Activated CD4-positive, alpha-beta T cell treated with anti-CD3 and anti-CD28 coated beads for 36 hours (primary cell): ENCODE results near the gene AKR1C8. TPM values are rescaled to one million over a fixed set of nuclear protein-coding genes. Genes with fewer than 3 reads are reported as not detected.
"Not testable (repeated sequence)": the region's sequence is repeated elsewhere in the genome, so short reads cannot be mapped to it uniquely, and the experiment has no call there.

ENCODE experiments used
- ATAC-seq: fragments of 200-7000 bp; cut with Tn5 transposase; one replicate; pipeline ENCODE4 v1.10.0; 2021; ENCODE audit warnings: mild to moderate bottlenecking, moderate library complexity
- CTCF ChIA-PET: fragments of 350-600 bp; sonication (Branson Sonifier 250); formaldehyde crosslinking; loops from one replicate; lab custom pipeline; 2021; ENCODE audit warnings: antibody characterized with exemption; lab: Charles Lee
- POLR2A ChIA-PET: fragments of 350-600 bp; sonication (Branson Sonifier 250); formaldehyde crosslinking; loops from one replicate; lab custom pipeline; 2021; ENCODE audit warnings: antibody characterized with exemption, inconsistent platforms; lab: Charles Lee
- DNase-seq: peaks from one replicate; pipeline ENCODE4 v3.0.0-alpha.2; 2020
- H3K27ac Mint-ChIP-seq: one replicate; pipeline ENCODE4 v1.8.0; 2021; ENCODE audit warnings: mixed read lengths
- H3K27me3 Mint-ChIP-seq: one replicate; pipeline ENCODE4 v1.8.0; 2021; ENCODE audit warnings: mixed read lengths
- H3K36me3 Mint-ChIP-seq: one replicate; pipeline ENCODE4 v1.8.0; 2021; ENCODE audit warnings: low read depth, mixed read lengths
- H3K4me1 Mint-ChIP-seq: one replicate; pipeline ENCODE4 v1.8.0; 2021; ENCODE audit warnings: mixed read lengths
- H3K4me3 Mint-ChIP-seq: one replicate; pipeline ENCODE4 v1.8.0; 2021; ENCODE audit warnings: mild to moderate bottlenecking, moderate library complexity, mixed read lengths
- H3K9me3 Mint-ChIP-seq: one replicate; pipeline ENCODE4 v1.8.0; 2021; ENCODE audit warnings: low read depth, mixed read lengths
- intact Hi-C, 2 experiments: fragments of 100-400 bp; cut with DNase I in 1 of 2; cut with micrococcal nuclease in 1 of 2; formaldehyde crosslinking; loops; one replicate each; pipeline versions ENCODE4 v1.14.2 to v1.15.1; 2022 to 2024; cut with DNase I, micrococcal nuclease
- total RNA-seq, 2 experiments: library from RNA; stranded (reverse); gene quantifications; one replicate each; pipeline ENCODE4 v1.2.3, GENCODE V29; 2021

AKR1C8 gene
- total RNA-seq, 2 experiments from 2014 or later: not detected

- Mint-ChIP-seq H3K9me3 (peaks cover 26% of the 10 kb centered on the region), H3K4me3 (no peak overlapping the region), H3K36me3 (peaks cover 3% of the 10 kb centered on the region), H3K4me1 (no peaks in the 10 kb centered on the region), H3K27me3 (peaks cover 3% of the 10 kb centered on the region), H3K27ac (no peak overlapping the region)
- DNase-seq: no peak
- intact Hi-C loops: no loop called here
- CTCF ChIA-PET: no interaction called here
- POLR2A ChIA-PET: no interaction called here
- ATAC-seq: no peak
Observed at GRCh38 chr10:5136468-5137087, 48.4 kb downstream of the AKR1C8 start.

GRCh38 chr10:5135581-5135980 lies 49.4 kb downstream of the AKR1C8 start:
- intact Hi-C loops: no loop called here

DNA sequence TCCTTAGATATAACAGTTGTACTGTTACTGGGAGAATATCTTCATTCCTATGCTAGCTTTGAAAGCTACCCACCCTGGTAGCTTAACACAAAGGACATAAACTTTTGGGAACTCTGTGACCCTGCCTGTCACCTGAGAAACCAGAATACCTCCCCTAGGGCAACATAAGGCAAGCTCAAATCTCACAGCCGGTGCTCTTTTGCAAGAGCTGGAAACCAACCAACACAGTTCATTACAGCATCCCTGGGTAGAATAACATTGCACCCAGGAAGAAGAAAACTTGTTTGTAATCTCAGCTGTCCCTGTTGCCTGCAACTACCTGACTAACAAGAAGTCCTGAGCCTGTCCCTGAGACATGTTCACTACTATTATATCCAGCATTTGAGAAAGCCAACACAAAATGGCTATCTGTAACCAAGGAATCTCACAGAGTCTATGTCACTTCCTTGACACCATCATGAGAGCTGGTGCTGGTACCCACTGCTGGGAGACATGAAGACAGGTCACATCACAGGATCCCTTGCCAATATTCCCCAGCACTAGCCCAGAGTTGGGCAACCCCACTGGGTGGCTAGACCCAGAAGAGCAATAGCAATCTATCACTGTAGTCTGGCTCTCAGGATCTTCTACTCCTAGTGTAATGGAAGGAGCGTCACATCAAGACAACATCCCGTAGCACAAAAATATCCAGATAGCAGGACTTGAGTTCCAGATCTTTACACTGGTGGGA lies 59.5 kb downstream of the AKR1C8 start:
- Mint-ChIP-seq H3K36me3 (no peaks in the 10 kb centered on the region), H3K4me3 (no peak overlapping the region), H3K9me3 (peaks cover 4% of the 10 kb centered on the region), H3K4me1 (no peaks in the 10 kb centered on the region), H3K27ac (no peak overlapping the region), H3K27me3 (peaks cover 8% of the 10 kb centered on the region)
- POLR2A ChIA-PET: no interaction called here
- CTCF ChIA-PET: no interaction called here
- ATAC-seq (no peak), DNase-seq (no peak)
- intact Hi-C loops: no loop called here

More at GRCh38 chr10:5135581-5135980, 49.4 kb downstream of the AKR1C8 start:
- no peak for DNase-seq
- peaks cover 26% of the 10 kb centered on the region for H3K9me3 Mint-ChIP-seq
- H3K36me3 Mint-ChIP-seq: peaks cover 3% of the 10 kb centered on the region
- H3K4me3 Mint-ChIP-seq: no peak overlapping the region
- no peaks in the 10 kb centered on the region for H3K4me1 Mint-ChIP-seq
- H3K27me3 Mint-ChIP-seq: peaks cover 3% of the 10 kb centered on the region
- no peak for ATAC-seq
- POLR2A ChIA-PET: no interaction called here
- CTCF ChIA-PET: no interaction called here
- H3K27ac Mint-ChIP-seq: no peak overlapping the region

DNA sequence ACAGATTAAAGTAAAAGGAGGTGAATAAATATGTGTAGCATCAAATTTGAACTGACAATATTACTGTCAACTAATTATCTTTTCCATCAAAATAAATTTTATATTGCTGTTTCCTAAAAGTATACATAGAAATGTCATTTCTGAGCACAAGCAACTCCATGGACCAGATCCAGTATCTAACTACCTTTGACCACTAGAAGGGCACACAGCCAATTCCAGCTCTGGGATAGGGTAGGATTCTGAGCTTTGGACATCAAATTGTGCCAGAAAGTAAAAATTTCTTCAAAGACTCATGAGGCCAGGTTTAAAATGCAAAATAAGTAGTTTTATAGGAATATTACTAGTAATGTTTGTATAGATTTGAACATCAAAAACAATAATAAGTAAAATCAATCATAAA lies 61.1 kb downstream of the AKR1C8 start:
- intact Hi-C loops: no loop called here
- peaks cover 4% of the 10 kb centered on the region for H3K9me3 Mint-ChIP-seq
- DNase-seq: no peak
- peaks cover 7% of the 10 kb centered on the region for H3K27me3 Mint-ChIP-seq
- ChIA-PET POLR2A (no interaction called here), CTCF (no interaction called here)
- H3K27ac Mint-ChIP-seq: no peak overlapping the region
- H3K4me1 Mint-ChIP-seq: no peaks in the 10 kb centered on the region
- ATAC-seq: no peak
- H3K36me3 Mint-ChIP-seq: no peaks in the 10 kb centered on the region
- H3K4me3 Mint-ChIP-seq: no peak overlapping the region

DNA sequence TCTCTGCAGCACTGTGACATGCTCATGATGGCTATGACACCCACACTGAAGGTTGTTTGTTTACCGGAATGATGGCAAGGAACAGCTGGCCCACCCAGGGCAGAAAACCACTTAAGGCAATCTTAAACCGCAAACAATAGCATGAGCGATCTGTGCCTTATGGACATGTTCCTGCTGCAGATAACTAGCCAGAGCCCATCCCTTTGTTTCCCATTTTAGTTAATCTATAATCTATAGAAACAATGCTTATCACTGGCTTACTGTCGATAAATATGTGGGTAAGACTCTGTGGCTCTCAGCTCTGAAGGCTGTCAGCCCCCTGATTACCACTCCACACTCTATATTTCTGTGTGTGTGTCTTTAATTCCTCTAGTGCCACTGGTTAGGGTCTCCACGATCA lies 65.0 kb downstream of the AKR1C8 start:
- DNase-seq, intact Hi-C loops, H3K27ac Mint-ChIP-seq, POLR2A ChIA-PET, ATAC-seq, H3K36me3 Mint-ChIP-seq, H3K9me3 Mint-ChIP-seq, CTCF ChIA-PET, H3K27me3 Mint-ChIP-seq, H3K4me1 Mint-ChIP-seq, H3K4me3 Mint-ChIP-seq: not testable (repeated sequence)

DNA sequence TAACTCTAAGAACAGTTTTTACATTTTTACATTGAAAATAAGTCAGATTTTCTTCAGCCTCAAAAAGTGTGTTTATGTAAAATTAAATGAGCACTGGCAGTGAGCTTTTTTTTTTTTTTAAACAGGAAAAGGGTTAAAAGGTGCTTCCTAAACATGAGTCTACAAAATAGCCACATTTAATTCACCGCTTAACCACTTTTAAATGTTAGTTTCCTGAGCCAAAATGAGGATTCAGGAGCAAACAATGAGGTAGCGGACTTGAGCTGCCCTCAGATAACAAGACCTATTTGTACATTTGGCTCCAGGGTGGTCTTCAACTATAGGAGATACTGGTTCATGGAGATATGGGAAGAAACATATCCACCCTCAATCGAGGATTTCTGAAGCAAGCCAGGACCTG lies 67.9 kb downstream of the AKR1C8 start:
- DNase-seq: no peak

GRCh38 chr10:5116621-5117020 lies 68.3 kb downstream of the AKR1C8 start:
- DNase-seq: no peak
- Mint-ChIP-seq H3K27me3 (peaks cover 3% of the 10 kb centered on the region), H3K4me1 (no peaks in the 10 kb centered on the region), H3K27ac (no peak overlapping the region), H3K4me3 (no peak overlapping the region), H3K36me3 (no peaks in the 10 kb centered on the region), H3K9me3 (no peaks in the 10 kb centered on the region)
- intact Hi-C loops: no loop called here
- CTCF ChIA-PET: no interaction called here
- POLR2A ChIA-PET: no interaction called here
- ATAC-seq: no peak

More for the DNA sequence above, 67.9 kb downstream of the AKR1C8 start:
- intact Hi-C loops: no loop called here
- Mint-ChIP-seq H3K9me3 (no peaks in the 10 kb centered on the region), H3K36me3 (no peaks in the 10 kb centered on the region), H3K4me3 (no peak overlapping the region), H3K4me1 (no peaks in the 10 kb centered on the region), H3K27me3 (peaks cover 3% of the 10 kb centered on the region), H3K27ac (no peak overlapping the region)
- ChIA-PET CTCF (no interaction called here), POLR2A (no interaction called here)
- no peak for ATAC-seq

DNA sequence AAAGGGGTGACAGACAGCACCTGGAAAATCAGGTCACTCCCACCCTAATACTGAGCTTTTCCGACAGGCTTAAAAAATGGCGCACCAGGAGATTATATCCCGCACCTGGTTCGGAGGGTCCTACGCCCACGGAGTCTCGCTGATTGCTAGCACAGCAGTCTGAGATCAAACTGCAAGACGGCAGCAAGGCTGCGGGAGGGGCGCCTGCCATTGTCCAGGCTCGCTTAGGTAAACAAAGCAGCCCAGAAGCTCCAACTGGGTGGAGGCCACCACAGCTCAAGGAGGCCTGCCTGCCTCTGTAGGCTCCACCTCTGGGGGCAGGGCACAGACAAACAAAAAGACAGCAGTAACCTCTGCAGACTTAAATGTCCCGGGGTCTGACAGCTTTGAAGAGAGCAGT lies 75.1 kb downstream of the AKR1C8 start:
- H3K27me3 Mint-ChIP-seq, H3K9me3 Mint-ChIP-seq, POLR2A ChIA-PET, H3K27ac Mint-ChIP-seq, CTCF ChIA-PET, H3K4me3 Mint-ChIP-seq, H3K4me1 Mint-ChIP-seq, H3K36me3 Mint-ChIP-seq, intact Hi-C loops, DNase-seq, ATAC-seq: not testable (repeated sequence)

GRCh38 chr10:5108658-5109416 lies 76.1 kb downstream of the AKR1C8 start:
- ATAC-seq (no peak), DNase-seq (no peak)
- H3K9me3 Mint-ChIP-seq: no peaks in the 10 kb centered on the region
- no peaks in the 10 kb centered on the region for H3K36me3 Mint-ChIP-seq
- H3K4me3 Mint-ChIP-seq: no peak overlapping the region
- no peaks in the 10 kb centered on the region for H3K4me1 Mint-ChIP-seq
- ChIA-PET POLR2A (no interaction called here), CTCF (no interaction called here)
- intact Hi-C loops: no loop called here
- peaks cover 2% of the 10 kb centered on the region for H3K27me3 Mint-ChIP-seq
- H3K27ac Mint-ChIP-seq: no peak overlapping the region

- ChIA-PET CTCF (no interaction called here), POLR2A (no interaction called here)
- Mint-ChIP-seq H3K27me3 (no peaks in the 10 kb centered on the region), H3K4me1 (no peaks in the 10 kb centered on the region), H3K9me3 (no peaks in the 10 kb centered on the region), H3K27ac (no peak overlapping the region), H3K4me3 (no peak overlapping the region), H3K36me3 (no peaks in the 10 kb centered on the region)
- ATAC-seq (no peak), DNase-seq (no peak)
- intact Hi-C loops: no loop called here
Observed at GRCh38 chr10:5107860-5108526, 77.0 kb downstream of the AKR1C8 start.

DNA sequence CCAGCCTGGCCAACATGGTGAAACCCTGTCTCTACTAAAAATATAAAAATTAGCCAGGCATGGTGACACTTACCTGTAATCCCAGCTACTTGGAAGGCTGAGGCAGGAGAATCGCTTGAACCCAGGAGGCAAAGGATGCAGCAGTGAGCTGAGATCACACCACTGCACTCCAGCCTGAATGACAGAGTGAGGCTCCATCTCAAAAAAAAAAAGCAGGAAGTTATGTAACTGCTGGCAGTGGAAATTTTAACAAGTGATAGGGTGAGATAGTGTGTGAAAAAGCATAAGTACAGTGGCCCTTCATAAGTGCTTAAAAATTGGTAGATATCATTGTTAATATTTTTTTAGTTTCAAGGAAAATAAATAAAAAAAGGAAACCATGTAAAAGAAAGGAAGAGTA lies 78.4 kb downstream of the AKR1C8 start:
- Mint-ChIP-seq H3K27ac (no peak overlapping the region), H3K4me1 (no peaks in the 10 kb centered on the region), H3K36me3 (no peaks in the 10 kb centered on the region), H3K27me3 (no peaks in the 10 kb centered on the region), H3K9me3 (no peaks in the 10 kb centered on the region), H3K4me3 (no peak overlapping the region)
- intact Hi-C loops: no loop called here
- no peak for ATAC-seq
- CTCF ChIA-PET: no interaction called here
- no peak for DNase-seq
- POLR2A ChIA-PET: no interaction called here
